HepG2 (cell line): ENCODE data around the gene ELF1. TPM values are rescaled to one million over a fixed set of nuclear protein-coding genes. Genes with fewer than 3 reads are reported as not detected.

Experiments used
- BCL6 ChIP-seq: IDR thresholded peaks from 2 replicates; pipeline ENCODE4 v1.6.1; 2016; ENCODE audit warnings: missing genetic modification reagents, missing compliant biosample characterization
- EEA1 ChIP-seq: sonication (generic); formaldehyde crosslinking; IDR thresholded peaks from 2 replicates; pipeline ENCODE4 v1.5.1; 2020; ENCODE audit warnings: mild to moderate bottlenecking, missing genetic modification reagents, borderline replicate concordance
- FOXM1 ChIP-seq: sonication (generic); formaldehyde crosslinking; IDR thresholded peaks from 2 replicates; pipeline ENCODE4 v1.5.0; 2020; ENCODE audit warnings: missing genetic modification reagents
- FOXO1 ChIP-seq: sonication (generic); formaldehyde crosslinking; IDR thresholded peaks from 2 replicates; pipeline ENCODE4 v1.4.0; 2020; ENCODE audit warnings: missing genetic modification reagents
- GABPA ChIP-seq, 2 experiments: IDR thresholded peaks; 2 replicates each; pipeline ENCODE4 v1.6.1; 2011 to 2016; ENCODE audit warnings: low read depth in 2 of 2, low read length in 1 of 2, missing biosample characterization in 1 of 2, missing genetic modification characterization in 1 of 2
- GATA4 ChIP-seq: sonication (generic); IDR thresholded peaks from 2 replicates; pipeline ENCODE4 v1.6.1; 2016; ENCODE audit warnings: antibody characterized with exemption, low read depth, borderline replicate concordance
- GATAD2A ChIP-seq: IDR thresholded peaks from 2 replicates; pipeline ENCODE4 v1.6.1; 2016
- HMG20A ChIP-seq: IDR thresholded peaks from 2 replicates; pipeline ENCODE4 v1.6.1; 2016; ENCODE audit warnings: borderline replicate concordance
- HOXA9 ChIP-seq: sonication (generic); formaldehyde crosslinking; IDR thresholded peaks from 2 replicates; pipeline ENCODE4 v1.8.1; 2022; ENCODE audit warnings: missing genetic modification reagents, mild to moderate bottlenecking, moderate library complexity, borderline replicate concordance
- IRF2 ChIP-seq: IDR thresholded peaks from 2 replicates; pipeline ENCODE4 v1.6.1; 2018; ENCODE audit warnings: missing genetic modification reagents, missing compliant biosample characterization
- MEF2D ChIP-seq: sonication (generic); formaldehyde crosslinking; IDR thresholded peaks from 2 replicates; pipeline ENCODE4 v1.5.1; 2020; ENCODE audit warnings: mild to moderate bottlenecking, missing genetic modification reagents
- SOX6 ChIP-seq, 2 experiments: fragments of 450-650 bp in 1 of 2; sonication (generic) in 1 of 2; formaldehyde crosslinking in 1 of 2; IDR thresholded peaks; 2 replicates each; pipeline versions ENCODE4 v1.4.0 to v1.6.1; 2017 to 2020; ENCODE audit warnings: antibody characterized with exemption in 1 of 2, mild to moderate bottlenecking in 1 of 2, missing genetic modification reagents in 1 of 2
- SRSF9 ChIP-seq: fragments of 200-400 bp; formaldehyde crosslinking; IDR thresholded peaks from 2 replicates; pipeline ENCODE4 v1.6.1; 2018; ENCODE audit warnings: borderline replicate concordance, mild to moderate bottlenecking, low read depth, low read length; ENCODE audit not compliant: insufficient read depth, poor library complexity, severe bottlenecking
- ZNF331 ChIP-seq: sonication (generic); formaldehyde crosslinking; IDR thresholded peaks from 2 replicates; pipeline ENCODE4 v1.4.0; 2020; ENCODE audit warnings: missing genetic modification reagents
- polyA plus RNA-seq, 8 experiments: library from polyadenylated mRNA; depleted of rRNA in 3 of 8; stranded (reverse) in 7 of 8; unstranded in 1 of 8; fragments of >200 nt; fragmentation: Illumina TruSeq in 4 of 8; extraction: Trizol in 4 of 8; gene quantifications; 2 replicates each; pipeline versions ENCODE4 v1.2.1 to v1.2.3, GENCODE V29; 2011 to 2016; ENCODE audit warnings: low read depth in 4 of 8, missing spikeins in 1 of 8, mixed read lengths in 1 of 8; ENCODE audit not compliant: insufficient read depth in 1 of 8
- total RNA-seq, 5 experiments: library from RNA; depleted of rRNA; stranded (reverse); fragments of >200 nt; fragmentation: Illumina TruSeq; extraction: Trizol; gene quantifications; 2 replicates each; pipeline ENCODE4 v1.2.3, GENCODE V29; 2016; ENCODE audit warnings: low read depth in 1 of 5
- TF ChIP-seq, protein P1 (sequence below): sonication (generic); formaldehyde crosslinking; IDR thresholded peaks from 2 replicates; pipeline ENCODE4 v1.4.0; 2020; ENCODE audit warnings: mild to moderate bottlenecking, missing genetic modification reagents
- TF ChIP-seq, protein P2 (sequence below): sonication (generic); formaldehyde crosslinking; IDR thresholded peaks from 2 replicates; pipeline ENCODE4 v1.5.0; 2020; ENCODE audit warnings: missing genetic modification reagents, mild to moderate bottlenecking, borderline replicate concordance
- TF ChIP-seq, protein P3 (sequence below): sonication (generic); formaldehyde crosslinking; IDR thresholded peaks from 2 replicates; pipeline ENCODE4 v1.4.0; 2020; ENCODE audit warnings: missing genetic modification reagents
- TF ChIP-seq, protein P4 (sequence below): sonication (generic); formaldehyde crosslinking; IDR thresholded peaks from 2 replicates; pipeline ENCODE4 v1.4.0; 2020; ENCODE audit warnings: missing genetic modification reagents

The ELF1 gene
- total and polyA plus RNA-seq, 2 of the 13 experiments (the other 11 are each of a cell fraction or from before 2014, with no cell fraction given), result 24.6 to 71.5 TPM

DNA sequence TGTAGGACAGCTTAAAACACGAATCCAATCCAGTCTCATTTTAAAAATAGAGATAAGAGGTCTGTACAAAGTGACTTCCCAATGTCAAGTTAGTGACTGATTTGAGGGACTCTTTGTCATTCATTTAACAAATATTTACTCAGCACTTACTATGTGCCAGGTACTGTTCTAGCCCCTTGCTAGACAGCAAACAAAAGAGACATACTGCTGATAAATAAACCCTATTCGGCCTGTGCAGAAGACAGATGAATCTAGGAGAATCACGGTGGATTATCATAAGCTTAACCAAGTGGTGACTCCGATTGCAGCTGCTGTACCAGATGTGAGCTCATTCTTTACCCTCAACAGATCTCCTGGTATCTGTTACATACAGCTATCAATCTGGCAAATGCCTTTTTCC lies 6.4 kb upstream of the ELF1 start (continued):
- TF ChIP-seq, protein P1, sequence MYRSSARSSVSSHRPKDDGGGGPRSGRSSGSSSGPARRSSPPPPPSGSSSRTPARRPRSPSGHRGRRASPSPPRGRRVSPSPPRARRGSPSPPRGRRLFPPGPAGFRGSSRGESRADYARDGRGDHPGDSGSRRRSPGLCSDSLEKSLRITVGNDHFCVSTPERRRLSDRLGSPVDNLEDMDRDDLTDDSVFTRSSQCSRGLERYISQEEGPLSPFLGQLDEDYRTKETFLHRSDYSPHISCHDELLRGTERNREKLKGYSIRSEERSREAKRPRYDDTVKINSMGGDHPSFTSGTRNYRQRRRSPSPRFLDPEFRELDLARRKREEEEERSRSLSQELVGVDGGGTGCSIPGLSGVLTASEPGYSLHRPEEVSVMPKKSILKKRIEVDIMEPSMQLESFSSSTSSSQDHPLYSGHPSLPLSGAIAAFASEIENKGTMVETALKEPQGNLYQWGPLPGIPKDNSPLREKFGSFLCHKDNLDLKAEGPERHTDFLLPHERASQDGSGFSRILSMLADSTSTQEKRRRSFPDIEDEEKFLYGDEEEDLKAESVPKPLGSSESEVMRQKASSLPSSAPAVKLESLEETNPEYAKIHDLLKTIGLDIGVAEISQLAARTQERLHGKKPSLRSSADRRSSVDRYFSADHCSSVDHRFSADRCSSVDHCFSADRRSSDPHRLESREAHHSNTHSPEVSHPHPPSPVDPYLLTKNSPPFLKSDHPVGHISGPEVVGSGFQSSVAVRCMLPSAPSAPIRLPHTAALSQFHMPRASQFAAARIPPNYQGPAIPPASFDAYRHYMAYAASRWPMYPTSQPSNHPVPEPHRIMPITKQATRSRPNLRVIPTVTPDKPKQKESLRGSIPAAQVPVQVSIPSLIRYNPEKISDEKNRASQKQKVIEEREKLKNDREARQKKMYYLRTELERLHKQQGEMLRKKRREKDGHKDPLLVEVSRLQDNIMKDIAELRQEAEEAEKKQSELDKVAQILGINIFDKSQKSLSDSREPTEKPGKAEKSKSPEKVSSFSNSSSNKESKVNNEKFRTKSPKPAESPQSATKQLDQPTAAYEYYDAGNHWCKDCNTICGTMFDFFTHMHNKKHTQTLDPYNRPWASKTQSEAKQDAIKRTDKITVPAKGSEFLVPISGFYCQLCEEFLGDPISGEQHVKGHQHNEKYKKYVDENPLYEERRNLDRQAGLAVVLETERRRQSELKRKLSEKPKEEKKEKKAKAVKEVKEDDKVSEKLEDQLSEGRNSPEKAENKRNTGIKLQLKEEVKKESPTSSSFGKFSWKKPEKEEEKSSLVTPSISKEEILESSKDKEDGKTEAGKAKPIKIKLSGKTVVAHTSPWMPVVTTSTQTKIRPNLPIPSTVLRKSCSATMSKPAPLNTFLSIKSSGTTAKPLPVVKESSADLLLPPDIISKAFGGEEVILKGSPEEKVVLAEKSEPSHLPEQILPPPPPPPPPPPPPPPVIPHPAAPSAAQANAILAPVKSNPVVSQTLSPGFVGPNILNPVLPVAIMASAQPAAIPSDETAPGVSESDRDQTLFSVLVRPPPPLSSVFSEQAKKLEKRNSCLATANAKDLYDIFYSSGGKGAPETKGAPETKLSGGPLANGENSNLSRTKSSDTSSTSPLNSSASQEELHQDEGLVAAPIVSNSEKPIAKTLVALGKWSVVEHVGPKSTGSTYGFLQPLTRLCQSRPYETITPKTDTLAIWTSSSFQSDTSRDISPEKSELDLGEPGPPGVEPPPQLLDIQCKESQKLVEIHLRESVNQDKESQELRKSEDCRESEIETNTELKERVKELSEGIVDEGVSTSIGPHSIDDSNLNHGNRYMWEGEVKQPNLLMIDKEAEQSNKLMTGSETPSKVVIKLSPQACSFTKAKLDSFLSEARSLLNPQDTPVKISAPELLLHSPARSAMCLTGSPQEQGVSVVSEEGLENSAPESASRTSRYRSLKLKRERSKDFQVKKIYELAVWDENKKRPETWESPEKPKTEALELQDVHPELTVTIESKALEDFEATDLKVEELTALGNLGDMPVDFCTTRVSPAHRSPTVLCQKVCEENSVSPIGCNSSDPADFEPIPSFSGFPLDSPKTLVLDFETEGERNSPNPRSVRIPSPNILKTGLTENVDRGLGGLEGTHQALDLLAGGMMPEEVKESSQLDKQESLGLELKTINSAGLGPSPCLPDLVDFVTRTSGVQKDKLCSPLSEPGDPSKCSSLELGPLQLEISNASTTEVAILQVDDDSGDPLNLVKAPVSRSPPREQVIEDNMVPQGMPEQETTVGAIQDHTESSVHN (CRISPR knock-in tag), result no peak
- TF ChIP-seq IRF2, result 0 out of 2 replicates have a peak, but pooled peaks have one; percentile 21
- TF ChIP-seq FOXM1 (CRISPR knock-in tag), result no peak
- no peak for TF ChIP-seq HOXA9 (CRISPR knock-in tag)
- TF ChIP-seq MEF2D (CRISPR knock-in tag), result no peak
- TF ChIP-seq SOX6 (IDR thresholded peaks at IDR 0.05), result no peak
- TF ChIP-seq SOX6 (CRISPR knock-in tag; IDR thresholded peaks at IDR 0.05), result peak; percentile 93
- no peak for TF ChIP-seq FOXO1
- TF ChIP-seq, protein P2, sequence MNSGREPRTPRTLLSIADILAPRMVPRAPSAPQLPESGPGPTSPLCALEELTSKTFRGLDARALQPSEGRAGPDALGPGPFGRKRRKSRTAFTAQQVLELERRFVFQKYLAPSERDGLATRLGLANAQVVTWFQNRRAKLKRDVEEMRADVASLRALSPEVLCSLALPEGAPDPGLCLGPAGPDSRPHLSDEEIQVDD (CRISPR knock-in tag), result no peak
- TF ChIP-seq ZNF331 (CRISPR knock-in tag), result peak; percentile 51; the same call in 1 of the 2 replicates
- TF ChIP-seq, protein P3, sequence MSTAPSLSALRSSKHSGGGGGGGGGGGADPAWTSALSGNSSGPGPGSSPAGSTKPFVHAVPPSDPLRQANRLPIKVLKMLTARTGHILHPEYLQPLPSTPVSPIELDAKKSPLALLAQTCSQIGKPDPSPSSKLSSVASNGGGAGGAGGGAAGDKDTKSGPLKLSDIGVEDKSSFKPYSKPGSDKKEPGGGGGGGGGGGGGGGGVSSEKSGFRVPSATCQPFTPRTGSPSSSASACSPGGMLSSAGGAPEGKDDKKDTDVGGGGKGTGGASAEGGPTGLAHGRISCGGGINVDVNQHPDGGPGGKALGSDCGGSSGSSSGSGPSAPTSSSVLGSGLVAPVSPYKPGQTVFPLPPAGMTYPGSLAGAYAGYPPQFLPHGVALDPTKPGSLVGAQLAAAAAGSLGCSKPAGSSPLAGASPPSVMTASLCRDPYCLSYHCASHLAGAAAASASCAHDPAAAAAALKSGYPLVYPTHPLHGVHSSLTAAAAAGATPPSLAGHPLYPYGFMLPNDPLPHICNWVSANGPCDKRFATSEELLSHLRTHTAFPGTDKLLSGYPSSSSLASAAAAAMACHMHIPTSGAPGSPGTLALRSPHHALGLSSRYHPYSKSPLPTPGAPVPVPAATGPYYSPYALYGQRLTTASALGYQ, result peak; percentile 78
- peak; percentile 86 for TF ChIP-seq BCL6 (CRISPR knock-in tag)
- TF ChIP-seq, protein P4, sequence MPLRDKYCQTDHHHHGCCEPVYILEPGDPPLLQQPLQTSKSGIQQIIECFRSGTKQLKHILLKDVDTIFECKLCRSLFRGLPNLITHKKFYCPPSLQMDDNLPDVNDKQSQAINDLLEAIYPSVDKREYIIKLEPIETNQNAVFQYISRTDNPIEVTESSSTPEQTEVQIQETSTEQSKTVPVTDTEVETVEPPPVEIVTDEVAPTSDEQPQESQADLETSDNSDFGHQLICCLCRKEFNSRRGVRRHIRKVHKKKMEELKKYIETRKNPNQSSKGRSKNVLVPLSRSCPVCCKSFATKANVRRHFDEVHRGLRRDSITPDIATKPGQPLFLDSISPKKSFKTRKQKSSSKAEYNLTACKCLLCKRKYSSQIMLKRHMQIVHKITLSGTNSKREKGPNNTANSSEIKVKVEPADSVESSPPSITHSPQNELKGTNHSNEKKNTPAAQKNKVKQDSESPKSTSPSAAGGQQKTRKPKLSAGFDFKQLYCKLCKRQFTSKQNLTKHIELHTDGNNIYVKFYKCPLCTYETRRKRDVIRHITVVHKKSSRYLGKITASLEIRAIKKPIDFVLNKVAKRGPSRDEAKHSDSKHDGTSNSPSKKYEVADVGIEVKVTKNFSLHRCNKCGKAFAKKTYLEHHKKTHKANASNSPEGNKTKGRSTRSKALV (CRISPR knock-in tag), result no peak
- TF ChIP-seq GATAD2A (CRISPR knock-in tag), result peak; percentile 71; the same call in 1 of the 2 replicates
- TF ChIP-seq HMG20A (CRISPR knock-in tag), result peak; percentile 41; the same call in 1 of the 2 replicates
- no peak for TF ChIP-seq GABPA (IDR thresholded peaks at IDR 0.05; ENCODE audit: low read depth, low read length)
- no peak for TF ChIP-seq GABPA (CRISPR knock-in tag; IDR thresholded peaks at IDR 0.05; ENCODE audit: low read depth)
- no peak for TF ChIP-seq EEA1 (CRISPR knock-in tag)
- TF ChIP-seq GATA4, result no peak
- TF ChIP-seq SRSF9, result no peak
